Bronchial epithelial cell (primary cell): ENCODE measurements around the gene BLOC1S1. TPM values are rescaled to one million over a fixed set of nuclear protein-coding genes. Genes with fewer than 3 reads are reported as not detected.

Source experiments
- DNase-seq: peaks from one replicate; pipeline ENCODE4 v3.0.0-alpha.2; 2010; ENCODE audit warnings: low read depth
- FAIRE-seq: peaks from 2 replicates; lab custom pipeline; 2011; peaks lifted over from hg19 to GRCh38; lab: Jason Lieb, UNC
- H3K27me3 ChIP-seq: 2 replicates; pipeline ENCODE4 v1.5.1; 2011; ENCODE audit warnings: low read length; ENCODE audit not compliant: control insufficient read depth, insufficient read depth
- H3K36me3 ChIP-seq: 2 replicates; pipeline ENCODE4 v1.5.1; 2011; ENCODE audit warnings: low read length; ENCODE audit not compliant: control insufficient read depth, insufficient read depth
- H3K4me3 ChIP-seq: 2 replicates; pipeline ENCODE4 v1.5.1; 2011; ENCODE audit warnings: mild to moderate bottlenecking, low read depth, low read length, control low read depth
- total RNA-seq: library from RNA; depleted of rRNA; stranded (reverse); fragments of >200 nt; gene quantifications from 2 replicates; pipeline ENCODE4 v1.2.1, GENCODE V29; 2014
- TF ChIP-seq, protein P1 (sequence below): IDR thresholded peaks from 2 replicates; pipeline ENCODE4 v1.5.1; 2011; ENCODE audit warnings: mild to moderate bottlenecking, moderate library complexity, low read length, control low read depth, inconsistent platforms; ENCODE audit not compliant: insufficient read depth, severe bottlenecking

BLOC1S1 gene
- total RNA-seq, 1 donor from 2014 or later, result 64.5 TPM

DNA sequence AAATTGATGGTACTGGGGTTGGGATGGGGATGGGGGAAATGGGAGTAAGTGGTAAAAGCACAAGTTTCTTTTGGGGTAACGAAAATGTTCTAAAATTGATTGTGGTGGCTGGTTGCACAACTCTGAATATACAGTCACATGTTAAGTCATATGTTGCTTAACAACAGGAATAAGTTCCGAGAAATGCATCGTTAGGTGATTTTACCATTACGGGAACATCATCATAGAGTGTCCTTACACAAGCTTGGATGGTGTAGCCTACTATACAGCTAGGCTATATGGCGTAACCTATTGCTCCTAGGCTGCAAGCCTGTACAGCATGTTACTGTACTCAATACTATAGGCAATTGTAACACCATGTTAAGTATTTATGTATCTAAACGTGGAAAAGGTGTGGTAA is 39.1 kb upstream of the BLOC1S1 start:
- TF ChIP-seq, protein P1, sequence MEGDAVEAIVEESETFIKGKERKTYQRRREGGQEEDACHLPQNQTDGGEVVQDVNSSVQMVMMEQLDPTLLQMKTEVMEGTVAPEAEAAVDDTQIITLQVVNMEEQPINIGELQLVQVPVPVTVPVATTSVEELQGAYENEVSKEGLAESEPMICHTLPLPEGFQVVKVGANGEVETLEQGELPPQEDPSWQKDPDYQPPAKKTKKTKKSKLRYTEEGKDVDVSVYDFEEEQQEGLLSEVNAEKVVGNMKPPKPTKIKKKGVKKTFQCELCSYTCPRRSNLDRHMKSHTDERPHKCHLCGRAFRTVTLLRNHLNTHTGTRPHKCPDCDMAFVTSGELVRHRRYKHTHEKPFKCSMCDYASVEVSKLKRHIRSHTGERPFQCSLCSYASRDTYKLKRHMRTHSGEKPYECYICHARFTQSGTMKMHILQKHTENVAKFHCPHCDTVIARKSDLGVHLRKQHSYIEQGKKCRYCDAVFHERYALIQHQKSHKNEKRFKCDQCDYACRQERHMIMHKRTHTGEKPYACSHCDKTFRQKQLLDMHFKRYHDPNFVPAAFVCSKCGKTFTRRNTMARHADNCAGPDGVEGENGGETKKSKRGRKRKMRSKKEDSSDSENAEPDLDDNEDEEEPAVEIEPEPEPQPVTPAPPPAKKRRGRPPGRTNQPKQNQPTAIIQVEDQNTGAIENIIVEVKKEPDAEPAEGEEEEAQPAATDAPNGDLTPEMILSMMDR, result no peak
- H3K4me3 ChIP-seq, result no peak overlapping the region
- FAIRE-seq, result no peak
- no peak for DNase-seq
- H3K27me3 ChIP-seq, result no peaks in the 10 kb centered on the region
- H3K36me3 ChIP-seq, result no peaks in the 10 kb centered on the region

DNA sequence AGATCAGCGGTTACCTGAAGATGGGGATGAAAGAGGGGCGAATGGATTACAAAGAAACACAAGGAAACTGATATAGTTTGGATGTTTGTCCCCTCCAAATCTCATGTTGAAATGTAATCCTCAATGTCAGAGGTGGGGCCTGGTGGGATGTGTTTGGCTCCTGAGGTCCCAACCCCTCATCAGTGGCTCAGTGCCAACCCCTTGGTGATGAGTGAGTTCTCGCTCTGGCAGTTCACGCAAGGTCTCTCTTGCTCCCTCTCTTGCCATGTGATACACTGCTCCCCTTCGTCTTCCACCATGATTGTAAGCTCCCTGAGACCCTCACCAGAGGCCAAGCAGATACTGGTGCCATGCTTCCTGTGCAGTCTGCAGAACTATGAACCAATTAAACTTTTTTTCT is 36.2 kb upstream of the BLOC1S1 start:
- TF ChIP-seq, protein P1, result no peak
- H3K4me3 ChIP-seq, result no peak overlapping the region
- no peak for FAIRE-seq
- no peaks in the 10 kb centered on the region for H3K36me3 ChIP-seq
- no peak for DNase-seq
- peaks cover 2% of the 10 kb centered on the region for H3K27me3 ChIP-seq

DNA sequence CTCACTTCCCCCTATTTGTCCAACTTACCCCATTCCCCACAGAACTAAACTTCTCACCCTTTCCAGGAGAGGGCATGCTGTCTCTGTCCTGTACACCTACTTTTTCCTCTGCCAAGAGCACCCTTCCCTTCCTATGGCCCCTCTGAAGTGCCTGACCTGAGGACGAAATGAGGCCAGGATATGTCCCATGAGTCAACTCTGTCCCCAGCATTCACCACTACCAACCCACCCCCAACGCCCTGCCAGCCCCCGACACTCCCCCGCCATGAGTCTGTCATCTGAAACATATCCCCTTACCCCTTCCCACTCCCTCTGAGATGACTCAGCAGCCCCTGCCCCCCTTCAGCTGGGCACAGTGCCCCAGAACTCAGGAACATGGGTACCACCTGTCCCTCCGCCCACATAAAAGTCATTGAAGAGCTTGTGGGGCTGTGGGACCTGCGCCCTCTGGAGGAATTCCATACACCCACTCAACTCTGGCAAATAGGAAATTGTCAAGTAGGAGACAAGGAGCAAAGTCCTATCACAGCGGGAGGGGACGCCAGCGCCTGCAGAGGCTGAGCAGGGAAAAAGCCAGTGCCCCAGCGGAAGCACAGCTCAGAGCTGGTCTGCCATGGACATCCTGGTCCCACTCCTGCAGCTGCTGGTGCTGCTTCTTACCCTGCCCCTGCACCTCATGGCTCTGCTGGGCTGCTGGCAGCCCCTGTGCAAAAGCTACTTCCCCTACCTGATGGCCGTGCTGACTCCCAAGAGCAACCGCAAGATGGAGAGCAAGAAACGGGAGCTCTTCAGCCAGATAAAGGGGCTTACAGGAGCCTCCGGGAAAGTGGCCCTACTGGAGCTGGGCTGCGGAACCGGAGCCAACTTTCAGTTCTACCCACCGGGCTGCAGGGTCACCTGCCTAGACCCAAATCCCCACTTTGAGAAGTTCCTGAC is 34.4 kb upstream of the BLOC1S1 start:
- Histone ChIP-seq H3K27me3 (peaks cover 2% of the 10 kb centered on the region), H3K36me3 (no peaks in the 10 kb centered on the region), H3K4me3 (no peak overlapping the region)
- DNase-seq (peak; percentile 57), FAIRE-seq (no peak)
- TF ChIP-seq, protein P1, result peak; percentile 49

DNA sequence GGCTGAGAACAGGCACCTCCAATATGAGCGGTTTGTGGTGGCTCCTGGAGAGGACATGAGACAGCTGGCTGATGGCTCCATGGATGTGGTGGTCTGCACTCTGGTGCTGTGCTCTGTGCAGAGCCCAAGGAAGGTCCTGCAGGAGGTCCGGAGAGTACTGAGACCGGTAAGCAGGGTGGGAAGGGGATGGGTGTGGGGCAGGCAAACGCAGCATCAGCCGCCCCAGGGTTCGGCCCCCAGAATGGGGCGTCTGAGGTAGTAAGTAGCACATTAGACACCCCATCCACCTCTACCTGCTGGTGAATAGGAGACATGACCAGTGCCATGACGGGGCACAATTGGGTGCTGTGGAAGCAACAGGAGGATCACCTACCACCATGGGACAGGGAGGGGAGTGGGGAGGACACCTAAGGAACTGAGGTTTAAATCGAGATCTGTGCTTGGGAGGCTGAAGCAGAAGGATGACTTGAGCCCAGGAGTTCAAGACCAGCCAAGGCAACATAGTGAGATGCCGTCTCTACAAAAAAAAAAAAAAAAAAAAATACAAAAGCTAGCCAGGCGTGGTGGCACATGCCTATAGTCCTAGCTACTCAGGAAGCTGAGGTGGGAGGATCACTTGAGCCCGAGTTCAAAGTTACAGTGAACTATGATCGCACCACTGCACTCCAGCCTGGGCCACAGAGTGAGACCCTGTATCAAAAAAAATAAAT is 33.6 kb upstream of the BLOC1S1 start:
- peaks cover 2% of the 10 kb centered on the region for H3K27me3 ChIP-seq
- TF ChIP-seq, protein P1, result no peak
- FAIRE-seq, result no peak
- no peak overlapping the region for H3K4me3 ChIP-seq
- DNase-seq, result no peak
- H3K36me3 ChIP-seq, result no peaks in the 10 kb centered on the region

DNA sequence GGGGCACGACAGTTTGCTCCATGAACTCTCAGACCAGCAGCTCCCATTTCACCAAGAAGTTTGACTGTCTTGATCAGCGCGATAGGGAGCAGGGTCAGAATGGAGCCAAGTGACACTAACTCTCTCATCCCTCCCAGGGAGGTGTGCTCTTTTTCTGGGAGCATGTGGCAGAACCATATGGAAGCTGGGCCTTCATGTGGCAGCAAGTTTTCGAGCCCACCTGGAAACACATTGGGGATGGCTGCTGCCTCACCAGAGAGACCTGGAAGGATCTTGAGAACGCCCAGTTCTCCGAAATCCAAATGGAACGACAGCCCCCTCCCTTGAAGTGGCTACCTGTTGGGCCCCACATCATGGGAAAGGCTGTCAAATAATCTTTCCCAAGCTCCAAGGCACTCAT is 32.2 kb upstream of the BLOC1S1 start:
- FAIRE-seq, result no peak

More for the DNA sequence above, 32.2 kb upstream of the BLOC1S1 start:
- H3K4me3 ChIP-seq, result no peak overlapping the region
- no peak for DNase-seq
- TF ChIP-seq, protein P1, result no peak
- H3K27me3 ChIP-seq, result peaks cover 2% of the 10 kb centered on the region
- no peaks in the 10 kb centered on the region for H3K36me3 ChIP-seq
